Ovary (tissue), 3 donors: Measurements from ENCODE around the gene DUSP6.

ENCODE experiments used
- CTCF ChIP-seq, 3 donors: fragments of 450-650 bp in 2 of 3; fragments of 200-600 bp in 1 of 3; IDR thresholded peaks; one replicate each; pipeline versions ENCODE4 v1.5.1 to v1.8.0; 2016 to 2022; ENCODE audit warnings: antibody characterized with exemption in 3 of 3, mild to moderate bottlenecking in 1 of 3
- EP300 ChIP-seq: sonication (generic); formaldehyde crosslinking; IDR thresholded peaks from one replicate; pipeline ENCODE4 v1.6.1; 2017; ENCODE audit warnings: antibody characterized with exemption
- donor health status: DM: no; HTN: no; CAD: no.

- TF ChIP-seq CTCF (IDR thresholded peaks at IDR 0.05), result no peak
- TF ChIP-seq EP300, result no peak
These were observed 5.0 kb upstream of the DUSP6 start for GRCh38 chr12:89357297-89357730.
